ENCODE measurements around the gene DLEC1.

DNA sequence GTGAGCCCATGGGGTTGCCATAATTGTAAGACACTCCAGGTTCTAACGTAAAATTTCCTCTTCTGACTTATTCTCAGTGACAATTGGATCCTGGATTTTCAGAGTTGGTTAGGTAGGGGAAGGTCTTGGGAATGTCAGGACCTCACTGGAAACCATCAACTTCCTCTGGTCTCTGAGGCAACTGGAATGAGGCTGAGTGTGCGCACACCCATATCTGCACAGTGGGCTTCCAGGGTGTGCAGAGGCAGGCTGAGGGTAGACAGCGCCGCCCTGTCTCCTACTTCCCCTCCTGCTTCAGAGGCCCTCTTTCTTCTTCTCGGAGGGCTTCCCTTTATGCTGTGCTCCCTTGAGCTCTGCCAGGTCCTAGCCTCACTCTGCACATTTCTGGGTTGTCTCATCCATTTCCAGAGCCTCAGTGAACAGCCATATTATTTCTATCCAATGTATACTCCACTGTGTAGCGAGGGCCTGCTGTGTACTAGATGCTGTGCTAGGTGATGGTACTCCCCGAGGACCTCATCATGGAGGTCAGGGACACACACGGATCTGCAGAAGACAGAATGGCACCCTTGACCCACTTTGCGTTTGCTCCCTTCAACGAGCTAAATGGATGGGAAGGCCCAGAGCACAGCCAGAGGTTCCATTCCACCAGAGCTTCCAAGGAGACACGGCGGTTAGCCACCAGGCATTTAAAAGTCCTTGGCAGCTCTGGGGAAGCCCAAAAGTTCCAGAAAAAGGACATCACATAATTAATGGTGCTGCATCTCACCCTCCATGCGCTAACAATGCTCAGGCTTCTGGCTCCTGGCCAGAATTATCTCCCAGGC lies 79.6 kb downstream of the DLEC1 start:
- TF ChIP-seq, protein P1, sequence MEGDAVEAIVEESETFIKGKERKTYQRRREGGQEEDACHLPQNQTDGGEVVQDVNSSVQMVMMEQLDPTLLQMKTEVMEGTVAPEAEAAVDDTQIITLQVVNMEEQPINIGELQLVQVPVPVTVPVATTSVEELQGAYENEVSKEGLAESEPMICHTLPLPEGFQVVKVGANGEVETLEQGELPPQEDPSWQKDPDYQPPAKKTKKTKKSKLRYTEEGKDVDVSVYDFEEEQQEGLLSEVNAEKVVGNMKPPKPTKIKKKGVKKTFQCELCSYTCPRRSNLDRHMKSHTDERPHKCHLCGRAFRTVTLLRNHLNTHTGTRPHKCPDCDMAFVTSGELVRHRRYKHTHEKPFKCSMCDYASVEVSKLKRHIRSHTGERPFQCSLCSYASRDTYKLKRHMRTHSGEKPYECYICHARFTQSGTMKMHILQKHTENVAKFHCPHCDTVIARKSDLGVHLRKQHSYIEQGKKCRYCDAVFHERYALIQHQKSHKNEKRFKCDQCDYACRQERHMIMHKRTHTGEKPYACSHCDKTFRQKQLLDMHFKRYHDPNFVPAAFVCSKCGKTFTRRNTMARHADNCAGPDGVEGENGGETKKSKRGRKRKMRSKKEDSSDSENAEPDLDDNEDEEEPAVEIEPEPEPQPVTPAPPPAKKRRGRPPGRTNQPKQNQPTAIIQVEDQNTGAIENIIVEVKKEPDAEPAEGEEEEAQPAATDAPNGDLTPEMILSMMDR (IDR thresholded peaks at IDR 0.05): no peak
- TF ChIP-seq POLR2A (IDR thresholded peaks at IDR 0.05): no peak
